Thoracic aorta (tissue), 2 donors: ENCODE measurements around the gene CEP19. TPM values are rescaled to one million over a fixed set of nuclear protein-coding genes. Genes with fewer than 3 reads are reported as not detected.

Experiments used
- ATAC-seq: fragments of 150-250 bp; one replicate; pipeline ENCODE4 v1.8.0; 2017; ENCODE audit warnings: low read depth; ENCODE audit not compliant: insufficient number of reproducible peaks, low FRiP score
- DNase-seq: peaks from one replicate; pipeline ENCODE4 v3.0.0-alpha.2; 2020; ENCODE audit warnings: low spot score
- H3K27ac ChIP-seq, 2 donors: fragments of 200-600 bp; sonication (generic); 1 replicate in 1 of 2; 2 replicates in 1 of 2; pipeline ENCODE4 v1.5.1; 2016; ENCODE audit warnings: mild to moderate bottlenecking in 2 of 2, moderate library complexity in 2 of 2
- H3K27me3 ChIP-seq: fragments of 200-600 bp; sonication (generic); replicated peaks from 2 replicates; pipeline ENCODE4 v1.6.0; 2016; ENCODE audit warnings: mild to moderate bottlenecking; ENCODE audit not compliant: insufficient read depth
- H3K36me3 ChIP-seq: fragments of 200-600 bp; sonication (generic); one replicate; pipeline ENCODE4 v1.5.1; 2016
- H3K4me1 ChIP-seq, 2 donors: fragments of 200-600 bp; sonication (generic); 1 replicate in 1 of 2; 2 replicates in 1 of 2; pipeline versions ENCODE4 v1.5.1 to v1.6.0; 2016; ENCODE audit warnings: low read depth in 2 of 2, mild to moderate bottlenecking in 1 of 2; ENCODE audit not compliant: control insufficient read depth in 1 of 2
- H3K4me3 ChIP-seq: fragments of 200-600 bp; sonication (generic); 2 replicates; pipeline ENCODE4 v1.5.1; 2016; ENCODE audit warnings: mild to moderate bottlenecking
- H3K9me3 ChIP-seq: fragments of 200-600 bp; sonication (generic); 2 replicates; pipeline ENCODE4 v1.5.1; 2016
- CTCF ChIP-seq: fragments of 200-600 bp; sonication (generic); IDR thresholded peaks from one replicate; pipeline ENCODE4 v1.5.1; 2019; ENCODE audit warnings: antibody characterized with exemption
- total RNA-seq, 2 donors: library from RNA; depleted of rRNA; stranded (reverse); fragments of >200 nt; gene quantifications; one replicate each; pipeline versions ENCODE4 v1.1.0 to v1.2.3, GENCODE V29; 2016

The CEP19 gene
- total RNA-seq, 2 donors from 2014 or later = 0.42 to 7.3 TPM

- no peak for TF ChIP-seq CTCF
- Histone ChIP-seq H3K36me3 (no peaks in the 10 kb centered on the region), H3K9me3 (no peaks in the 10 kb centered on the region), H3K4me3 (no peak overlapping the region), H3K27ac (no peak overlapping the region), H3K4me1 (no peaks in the 10 kb centered on the region), H3K27me3 (no peaks in the 10 kb centered on the region)
- DNase-seq (no peak), ATAC-seq (no peak)
These were observed 49.1 kb downstream of the CEP19 start for GRCh38 chr3:196662711-196663571.

- ATAC-seq (no peak), DNase-seq (no peak)
- Histone ChIP-seq H3K36me3 (no peaks in the 10 kb centered on the region), H3K27ac (no peak overlapping the region), H3K9me3 (no peaks in the 10 kb centered on the region), H3K4me1 (no peaks in the 10 kb centered on the region), H3K27me3 (no peaks in the 10 kb centered on the region), H3K4me3 (no peak overlapping the region)
- no peak for TF ChIP-seq CTCF
These were observed 50.0 kb downstream of the CEP19 start for GRCh38 chr3:196662033-196662432.

GRCh38 chr3:196661400-196661799 lies 50.6 kb downstream of the CEP19 start:
- Histone ChIP-seq H3K9me3 (no peaks in the 10 kb centered on the region), H3K27ac (no peak overlapping the region), H3K27me3 (no peaks in the 10 kb centered on the region), H3K4me1 (no peaks in the 10 kb centered on the region), H3K4me3 (no peak overlapping the region), H3K36me3 (no peaks in the 10 kb centered on the region)
- no peak for DNase-seq
- no peak for ATAC-seq
- TF ChIP-seq CTCF = no peak

GRCh38 chr3:196660381-196661166 lies 51.5 kb downstream of the CEP19 start:
- Histone ChIP-seq H3K4me1 (no peaks in the 10 kb centered on the region), H3K36me3 (no peaks in the 10 kb centered on the region), H3K4me3 (no peak overlapping the region), H3K27ac (no peak overlapping the region), H3K9me3 (no peaks in the 10 kb centered on the region), H3K27me3 (no peaks in the 10 kb centered on the region)
- TF ChIP-seq CTCF = no peak
- no peak for DNase-seq
- no peak for ATAC-seq

- H3K4me3 ChIP-seq = no peak overlapping the region
- no peak for ATAC-seq
- no peaks in the 10 kb centered on the region for H3K9me3 ChIP-seq
- TF ChIP-seq CTCF = no peak
- H3K4me1 ChIP-seq = no peaks in the 10 kb centered on the region
- DNase-seq = no peak
- no peaks in the 10 kb centered on the region for H3K27me3 ChIP-seq
- no peaks in the 10 kb centered on the region for H3K36me3 ChIP-seq
- H3K27ac ChIP-seq = no peak overlapping the region
These were observed 52.1 kb downstream of the CEP19 start for GRCh38 chr3:196659901-196660351.
